ENCODE results near the gene DUS1L.

The DUS1L gene

DNA sequence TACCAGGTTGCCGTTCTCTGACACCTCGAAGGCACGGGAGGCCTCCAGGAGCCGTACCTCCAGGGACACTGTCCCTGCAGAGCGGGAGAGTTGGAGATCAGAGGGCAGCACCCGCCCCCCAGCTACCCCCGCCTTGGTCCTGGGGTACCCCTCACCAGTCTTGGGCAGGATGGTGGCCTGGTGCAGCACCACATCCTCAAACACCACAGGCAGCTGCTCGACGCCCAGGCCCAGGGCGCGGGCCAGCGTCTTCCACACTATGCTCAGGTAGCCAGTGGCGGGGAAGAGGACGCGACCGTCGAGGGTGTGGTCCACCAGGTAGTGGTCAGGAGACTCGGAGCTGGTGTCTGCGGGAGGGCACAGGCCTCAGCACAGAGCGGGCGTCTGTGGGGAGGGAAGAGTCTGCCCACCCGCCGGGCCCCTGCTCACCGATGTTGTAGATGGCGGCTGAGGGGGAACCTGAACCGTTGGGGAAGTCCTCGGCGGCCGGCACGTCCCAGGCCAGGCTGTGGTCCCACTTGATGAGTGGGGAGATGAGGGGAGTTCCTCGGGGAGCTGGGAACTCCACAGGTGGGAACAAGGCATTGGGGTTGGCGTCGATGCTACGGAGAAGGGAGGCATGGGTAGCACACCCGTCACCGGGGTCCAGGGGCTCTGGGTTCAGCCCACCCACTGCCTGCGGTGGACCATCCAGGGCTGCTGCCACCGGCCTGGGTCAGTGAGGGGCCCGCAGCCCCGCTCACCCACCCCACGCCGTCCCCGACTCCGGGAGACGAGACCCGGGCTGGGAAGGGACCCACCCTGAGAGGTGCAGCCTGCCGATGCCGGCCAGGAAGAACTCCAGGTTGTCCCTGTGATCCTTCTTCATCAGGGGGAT is 22.6 kb upstream of the DUS1L start:
- DNase-seq, result no peak

DNA sequence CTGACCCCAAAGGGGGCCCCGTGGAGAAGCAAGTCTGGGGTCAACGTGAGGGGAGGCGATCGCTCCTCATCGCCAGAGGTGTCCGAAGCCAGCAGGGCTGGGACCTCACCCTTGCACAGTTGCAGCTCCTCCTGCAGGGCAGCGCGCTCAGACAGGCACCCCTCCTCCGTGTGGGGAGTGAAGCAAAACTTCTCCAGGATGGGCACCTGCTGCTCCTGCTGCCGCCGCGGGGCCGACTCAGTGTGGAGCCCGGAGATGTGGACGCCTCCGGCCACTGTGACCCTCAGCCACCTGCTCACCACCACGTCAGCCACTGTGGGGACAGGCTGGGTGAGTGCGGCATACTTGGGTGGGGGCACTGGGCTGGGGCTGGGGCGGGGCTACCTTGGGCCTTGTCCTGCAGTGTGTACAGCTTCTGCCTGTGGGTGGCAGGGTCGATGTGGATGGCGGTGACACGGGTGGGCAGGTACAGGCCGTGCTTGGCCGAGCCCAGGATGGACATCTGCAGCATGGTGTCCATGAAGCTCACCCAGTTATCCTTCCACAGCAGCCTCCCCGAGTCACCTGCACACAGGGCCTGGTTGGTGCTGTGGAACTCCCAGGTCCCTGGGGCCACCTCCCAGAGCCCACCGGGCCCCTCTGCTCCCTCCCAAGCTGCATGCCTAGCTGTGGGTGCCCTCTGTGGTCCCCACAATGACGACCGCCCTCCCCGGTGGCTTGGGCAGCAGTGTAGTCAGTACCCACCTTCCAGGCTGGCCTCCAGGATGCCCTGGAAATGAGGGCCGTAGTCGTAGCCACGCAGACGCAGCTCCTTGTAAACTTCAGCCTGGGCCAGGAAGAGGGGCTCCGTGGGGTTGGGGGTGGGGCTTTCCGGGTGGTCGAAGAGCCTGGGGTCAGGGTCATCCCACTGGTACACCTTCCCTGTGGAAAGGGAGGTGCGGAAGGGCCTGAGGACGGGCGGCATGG is 21.6 kb upstream of the DUS1L start:
- DNase-seq, result no peak

DNA sequence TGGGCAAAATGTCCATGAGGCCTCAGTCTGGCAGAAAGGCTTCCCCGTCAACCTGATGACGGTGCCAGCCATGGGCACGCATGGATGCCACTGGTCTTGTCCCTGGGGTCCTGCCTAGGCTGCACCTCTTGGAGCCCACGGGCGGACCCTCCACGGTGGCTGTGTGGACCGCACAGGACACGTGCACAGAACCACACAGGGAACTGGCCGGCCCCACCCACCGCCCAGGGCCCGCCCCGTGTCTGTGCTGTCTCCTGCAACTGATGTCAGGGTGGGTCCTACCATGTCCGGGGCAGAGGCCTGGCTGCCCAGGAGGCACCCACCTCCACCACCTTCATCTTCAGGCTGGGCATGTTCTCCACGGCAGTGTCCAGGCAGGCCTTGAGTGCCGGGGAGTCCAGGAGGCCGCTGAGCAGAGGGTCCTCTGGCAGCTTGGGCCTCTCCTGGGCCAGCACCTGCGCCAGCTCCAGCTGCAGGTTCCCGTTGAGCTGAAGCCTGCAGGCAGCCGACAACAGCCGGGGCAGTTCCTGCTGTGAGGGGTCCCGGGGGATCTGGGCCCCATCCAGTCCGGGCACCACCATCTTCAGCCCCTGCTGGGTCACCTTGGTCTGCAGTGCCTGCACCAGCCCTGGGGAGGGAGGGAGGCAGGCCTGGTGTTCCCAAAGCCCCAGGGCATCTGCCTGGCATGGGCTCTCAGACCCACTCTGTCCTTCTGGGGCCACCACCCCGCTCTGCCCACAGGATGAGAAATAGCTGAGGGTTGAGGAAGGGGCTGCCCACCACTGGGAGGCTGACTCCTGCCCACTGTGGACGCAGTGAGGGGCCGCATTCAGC is 20.5 kb upstream of the DUS1L start:
- no peak for DNase-seq

- DNase-seq, result no peak
Observed at GRCh38 chr17:82085031-82085861, 19.6 kb upstream of the DUS1L start.

- DNase-seq, result no peak
Observed at GRCh38 chr17:82084373-82085030, 18.9 kb upstream of the DUS1L start.

DNA sequence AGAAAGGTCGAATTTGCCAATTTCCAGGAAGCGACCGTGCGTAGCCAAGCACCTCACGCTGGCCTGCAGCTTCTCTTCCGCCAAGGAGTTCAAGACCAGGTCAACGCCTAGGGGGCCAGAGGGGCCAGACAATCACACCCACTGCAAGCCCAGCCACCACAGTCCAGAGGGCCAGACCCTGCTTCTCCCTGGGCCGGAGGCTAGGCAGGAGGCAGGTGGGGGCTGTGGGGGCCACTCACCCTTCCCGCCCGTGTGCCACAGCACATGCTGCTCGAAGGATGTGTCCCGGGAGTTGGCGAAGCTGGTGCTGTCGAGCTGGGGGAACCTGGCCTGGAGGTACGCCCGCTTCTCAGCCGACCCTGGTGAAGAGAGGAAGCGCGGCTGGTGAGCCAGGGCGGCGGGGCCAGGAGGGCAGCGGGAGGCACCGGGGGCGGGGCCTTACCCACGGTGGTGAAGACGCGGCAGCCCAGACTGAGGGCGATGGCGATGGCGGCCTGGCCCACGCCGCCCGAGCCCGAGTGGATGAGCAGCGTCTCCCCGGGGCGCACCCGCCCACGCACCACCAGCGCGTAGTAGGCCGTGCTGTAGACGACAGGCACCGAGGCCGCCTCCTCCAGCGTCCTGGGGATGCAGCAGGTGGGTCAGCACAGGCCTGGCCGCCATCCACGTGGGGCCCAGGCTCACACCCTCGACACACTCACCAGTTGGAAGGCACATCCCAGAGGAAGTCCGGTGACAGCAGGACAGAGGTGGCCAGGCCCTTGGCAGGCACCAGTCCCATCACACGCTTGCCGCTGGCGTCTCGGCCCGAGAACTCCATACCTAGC is 18.1 kb upstream of the DUS1L start:
- no peak for DNase-seq

DNA sequence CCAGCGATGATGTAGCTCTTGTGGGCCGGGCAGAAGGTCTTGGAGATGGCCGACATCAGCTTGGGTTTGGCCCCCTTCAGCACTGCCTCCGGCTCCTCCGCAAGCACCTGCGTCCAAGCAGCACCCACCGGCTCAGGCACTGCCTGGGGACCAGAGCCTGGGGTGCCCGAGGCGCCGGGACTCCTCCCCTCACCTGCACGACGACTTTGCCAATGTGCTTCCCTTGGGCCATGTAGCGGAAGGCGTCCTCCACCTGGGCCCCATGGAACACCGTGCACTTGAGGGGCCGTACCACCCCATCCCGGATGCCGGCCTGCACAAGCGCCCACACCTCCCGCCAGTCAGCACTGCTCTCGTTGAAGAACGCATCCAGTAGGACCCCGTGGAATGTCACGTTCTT is 17.4 kb upstream of the DUS1L start:
- DNase-seq, result no peak

DNA sequence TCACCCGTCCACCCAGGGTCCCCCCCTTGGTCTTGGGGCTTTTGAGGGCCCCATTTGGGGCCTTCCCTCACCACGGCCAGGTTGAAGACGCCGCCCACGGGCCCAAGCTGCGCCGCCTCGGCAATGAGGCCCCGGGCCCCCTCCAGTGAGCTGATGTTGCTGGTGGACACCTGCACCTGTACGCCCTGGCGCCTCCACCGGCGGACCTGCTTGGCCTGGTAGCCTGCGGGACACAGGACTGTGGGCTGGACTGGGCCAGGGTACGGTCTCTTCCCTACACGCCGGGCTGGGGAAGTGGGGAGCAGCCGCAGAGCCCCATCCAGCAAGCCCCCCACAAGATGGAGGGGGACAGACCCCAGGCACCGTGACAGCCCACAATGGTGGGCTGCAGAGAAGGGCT is 16.9 kb upstream of the DUS1L start:
- no peak for DNase-seq

DNA sequence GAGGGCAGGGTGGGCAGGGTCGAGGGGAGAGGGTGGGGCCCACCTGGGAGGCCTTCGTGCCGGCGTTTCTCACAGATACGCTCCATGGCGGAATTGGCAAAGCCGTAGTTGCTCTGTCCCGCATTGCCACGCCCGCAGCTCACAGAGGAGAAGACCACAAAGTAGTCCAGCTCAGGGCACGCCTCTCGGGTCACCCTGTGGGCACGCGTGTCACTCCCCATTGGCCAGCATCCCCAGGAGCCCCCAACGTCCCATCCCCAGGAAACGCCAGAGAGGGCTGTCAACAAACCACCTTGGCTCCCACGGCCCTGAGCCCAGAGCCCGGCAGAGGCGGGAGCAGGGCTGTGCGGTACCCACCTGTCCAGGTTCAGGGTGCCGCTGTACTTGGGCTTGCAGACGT is 16.4 kb upstream of the DUS1L start:
- DNase-seq, result no peak

DNA sequence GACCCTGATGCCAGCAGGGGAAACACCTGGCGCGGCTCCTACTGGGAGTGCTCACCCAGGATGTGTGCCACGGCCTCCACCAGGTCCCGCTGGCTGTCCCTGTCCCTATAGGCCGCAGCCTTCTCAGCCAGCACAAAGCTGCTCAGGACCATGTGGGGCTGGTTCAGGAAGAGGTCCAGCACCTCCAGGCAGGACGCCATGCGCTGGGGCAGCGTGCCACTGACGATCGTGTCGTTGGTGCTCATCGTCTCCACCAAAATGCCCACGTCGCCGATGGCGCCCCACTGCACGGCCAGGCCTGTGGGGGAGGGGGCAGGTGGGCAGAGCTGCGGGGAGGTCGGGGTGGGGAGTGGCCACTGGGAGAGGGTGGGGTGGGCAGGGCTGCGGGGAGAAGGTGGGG is 15.9 kb upstream of the DUS1L start:
- DNase-seq, result no peak

GRCh38 chr17:82080789-82081464 is 15.3 kb upstream of the DUS1L start:
- no peak for DNase-seq

DNA sequence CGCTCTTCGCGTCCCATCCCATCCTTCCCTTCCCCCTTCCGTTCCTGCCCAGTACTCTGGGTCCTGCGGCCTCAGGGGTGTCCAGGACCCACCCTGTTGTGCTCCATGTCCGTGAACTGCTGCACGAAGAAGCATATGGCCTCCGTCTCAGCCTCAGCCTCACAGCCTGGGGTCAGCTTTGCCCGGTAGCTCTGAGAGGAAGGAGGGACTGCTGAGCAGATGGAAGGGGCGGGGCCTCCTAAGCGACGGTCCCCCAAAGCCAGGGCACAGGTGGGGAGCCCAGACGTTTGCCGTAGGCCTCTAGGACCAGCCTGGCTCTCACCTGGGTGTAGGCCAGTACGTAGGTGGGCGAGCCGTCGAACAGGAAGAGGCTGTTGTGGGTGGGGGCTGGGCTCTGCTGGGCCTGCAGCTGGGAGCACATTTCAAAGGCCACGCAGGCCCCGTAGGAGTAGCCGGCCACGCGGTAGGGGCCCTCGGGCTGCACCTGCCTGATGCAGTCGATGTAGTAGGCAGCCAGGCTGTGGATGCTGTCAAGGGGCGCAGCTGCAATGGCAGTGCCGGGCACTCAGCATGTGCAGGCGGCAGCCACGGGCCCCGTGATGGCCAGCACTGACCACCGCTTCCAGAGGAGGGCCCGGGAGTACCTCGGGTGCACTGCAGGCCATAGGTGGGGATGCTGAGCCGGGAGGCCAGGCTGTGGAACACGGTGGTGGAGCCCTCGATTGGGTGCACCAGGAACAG is 14.6 kb upstream of the DUS1L start:
- DNase-seq, result no peak

GRCh38 chr17:82079001-82079677 is 13.5 kb upstream of the DUS1L start:
- DNase-seq, result no peak

- no peak for DNase-seq
Observed at GRCh38 chr17:82078433-82078832, 12.8 kb upstream of the DUS1L start.

DNA sequence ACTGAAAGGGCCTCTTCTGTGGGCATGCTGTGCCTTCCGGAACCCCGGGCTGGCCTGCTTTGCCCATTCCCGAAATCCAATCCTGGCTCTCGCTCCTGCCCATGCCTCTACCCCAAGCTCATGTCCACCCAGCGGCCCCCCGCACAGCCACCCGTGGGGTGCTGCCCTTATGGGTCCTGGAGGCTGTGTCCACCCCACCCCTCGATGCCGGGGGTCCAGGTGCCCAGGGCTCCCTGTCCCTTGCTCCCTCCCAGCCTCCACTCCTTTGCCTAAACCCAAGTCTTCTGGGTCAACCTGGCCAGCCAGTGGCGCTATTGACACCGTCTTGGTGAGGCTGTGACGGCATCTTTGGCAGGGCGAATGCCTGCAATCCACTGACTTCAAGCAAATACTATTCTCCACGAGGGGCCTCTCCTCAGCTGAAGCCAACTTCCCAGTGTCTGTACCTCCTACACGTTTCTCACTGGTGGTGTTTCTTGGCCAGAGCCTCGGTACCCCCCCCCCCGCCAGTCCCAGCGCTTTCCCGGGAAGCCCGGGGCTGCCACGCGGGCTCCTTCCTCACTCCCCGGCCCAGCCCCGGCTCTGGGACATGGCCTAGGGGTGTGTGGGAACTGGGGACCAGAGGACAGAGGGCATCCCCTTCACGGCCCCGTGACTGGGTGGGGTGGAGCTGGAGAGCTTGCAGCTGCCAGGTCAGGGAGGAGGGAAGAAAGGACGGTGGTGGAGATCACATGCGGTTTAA is 12.2 kb upstream of the DUS1L start:
- DNase-seq, result no peak

DNA sequence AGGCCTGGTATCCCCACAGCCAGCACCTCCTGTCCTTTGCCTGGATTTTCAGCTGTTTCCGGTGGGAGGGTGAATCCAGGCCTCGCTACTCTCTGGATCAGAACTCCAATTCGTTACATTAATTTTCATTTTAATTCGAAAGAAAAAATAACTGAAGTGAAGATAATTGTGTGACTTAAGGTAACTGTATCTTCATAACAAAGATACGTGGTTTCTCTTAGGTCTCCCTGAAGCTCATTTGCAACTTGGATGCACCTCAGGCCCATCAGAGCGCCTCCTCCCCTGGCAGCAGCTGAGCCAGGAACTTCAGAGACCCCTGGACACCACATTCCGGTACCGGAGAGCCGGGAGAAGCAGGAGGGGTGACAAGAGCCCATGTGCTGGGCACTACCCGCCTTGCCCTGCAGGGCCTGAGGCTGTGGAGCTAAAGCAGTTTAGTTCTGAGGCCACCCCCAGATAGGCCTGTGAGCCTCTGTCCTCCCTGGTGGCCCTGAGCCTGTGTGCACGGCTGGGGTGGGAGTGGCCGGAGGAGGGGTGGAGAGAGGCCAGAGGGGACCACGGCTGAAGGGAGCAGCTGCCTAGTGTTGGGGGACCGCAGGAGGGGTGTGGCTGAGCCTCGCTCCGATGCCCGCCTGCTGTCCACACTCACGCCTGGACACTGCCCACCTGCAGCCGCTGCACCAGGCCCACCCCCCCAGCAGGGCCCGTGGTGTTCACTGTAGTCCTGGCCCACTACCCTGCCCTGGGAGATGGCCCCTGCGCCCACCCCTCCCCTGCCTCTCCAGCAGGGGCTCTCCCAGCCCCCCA is 11.4 kb upstream of the DUS1L start:
- no peak for DNase-seq
